Stimulated activated CD4-positive, alpha-beta T cell treated with anti-CD3 and anti-CD28 coated beads, Interleukin-4, amount 100 ng/mL, for 4 hours (primary cell): Measurements from ENCODE around the gene LRRC56.
"Not testable (repeated sequence)": the region's sequence is repeated elsewhere in the genome, so short reads cannot be mapped to it uniquely, and the experiment has no call there.

Experiments used
- DNase-seq, 2 experiments: peaks; one replicate each; pipeline ENCODE4 v3.0.0-alpha.2; 2020

LRRC56 gene

DNA sequence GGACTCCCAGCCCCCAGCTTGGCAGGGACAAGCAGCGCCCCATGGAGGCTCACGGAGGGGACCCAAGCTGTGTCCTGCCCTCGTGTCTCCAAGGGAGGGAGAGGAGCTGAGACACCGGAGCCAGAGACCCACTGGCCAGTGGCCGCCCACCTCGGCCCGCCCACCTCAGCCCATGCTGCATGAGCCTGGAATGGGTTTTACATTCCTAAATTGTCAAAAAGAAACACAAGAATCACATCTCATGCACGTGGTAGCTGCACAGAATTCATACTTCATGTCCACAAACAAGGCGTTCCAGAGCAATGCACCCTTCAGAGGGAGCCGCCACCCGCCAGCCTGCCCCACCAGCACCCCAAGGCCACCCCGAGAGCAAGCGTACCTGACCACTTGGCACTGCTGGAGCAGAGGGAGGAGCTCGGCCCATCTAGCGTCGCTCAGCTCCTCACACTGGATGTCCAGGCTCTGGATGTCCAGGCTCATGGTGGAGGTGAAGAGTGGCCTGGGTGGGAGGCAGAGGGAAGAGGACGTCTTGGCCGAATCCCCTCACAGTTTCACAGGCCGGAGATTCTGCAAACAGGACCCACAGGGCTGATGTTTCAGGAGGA lies 35.5 kb upstream of the LRRC56 start:
- no peak for DNase-seq

DNA sequence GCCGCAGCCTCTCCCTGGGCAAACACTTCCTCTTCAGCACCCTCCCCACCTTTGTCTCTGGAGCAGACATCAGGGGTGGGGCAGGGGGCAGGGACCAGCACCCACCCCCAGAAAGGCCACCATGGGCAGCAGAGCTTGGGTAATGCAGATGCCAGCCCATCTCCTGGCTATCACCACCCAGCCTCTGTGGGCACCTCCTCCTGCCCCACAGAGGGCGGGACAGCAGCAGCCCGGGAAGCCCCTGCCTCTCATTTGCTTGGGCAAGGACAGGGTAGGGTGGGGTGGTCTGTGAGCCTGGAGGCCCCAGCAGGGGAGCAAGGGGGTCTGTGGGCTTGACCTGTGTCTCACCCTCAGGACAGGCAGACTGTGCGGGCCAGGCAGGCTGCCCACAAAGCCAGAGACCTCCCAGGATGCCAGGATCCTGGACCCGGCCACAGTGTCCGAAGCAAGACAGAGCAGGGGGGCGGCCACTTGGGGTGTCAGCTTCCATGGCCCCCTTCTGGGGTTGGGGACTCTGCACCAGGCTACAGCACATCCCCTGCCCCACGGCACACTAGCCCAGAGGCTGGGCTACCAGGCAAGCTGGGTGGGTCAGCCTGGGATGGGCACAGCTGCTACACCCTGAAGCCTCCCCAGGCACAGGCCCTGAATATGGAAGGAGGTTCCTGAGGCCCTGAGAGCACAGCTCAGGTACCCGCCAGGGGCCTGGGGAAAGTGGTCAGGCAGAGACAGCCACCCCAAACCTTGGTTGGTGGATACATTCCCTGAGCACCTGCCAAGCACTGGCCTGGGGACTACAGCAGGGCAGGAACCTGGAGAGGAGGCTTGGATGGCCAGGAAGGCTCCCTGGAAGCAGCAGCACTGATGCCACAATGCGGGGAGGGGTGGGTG lies 34.8 kb upstream of the LRRC56 start:
- DNase-seq = no peak

DNA sequence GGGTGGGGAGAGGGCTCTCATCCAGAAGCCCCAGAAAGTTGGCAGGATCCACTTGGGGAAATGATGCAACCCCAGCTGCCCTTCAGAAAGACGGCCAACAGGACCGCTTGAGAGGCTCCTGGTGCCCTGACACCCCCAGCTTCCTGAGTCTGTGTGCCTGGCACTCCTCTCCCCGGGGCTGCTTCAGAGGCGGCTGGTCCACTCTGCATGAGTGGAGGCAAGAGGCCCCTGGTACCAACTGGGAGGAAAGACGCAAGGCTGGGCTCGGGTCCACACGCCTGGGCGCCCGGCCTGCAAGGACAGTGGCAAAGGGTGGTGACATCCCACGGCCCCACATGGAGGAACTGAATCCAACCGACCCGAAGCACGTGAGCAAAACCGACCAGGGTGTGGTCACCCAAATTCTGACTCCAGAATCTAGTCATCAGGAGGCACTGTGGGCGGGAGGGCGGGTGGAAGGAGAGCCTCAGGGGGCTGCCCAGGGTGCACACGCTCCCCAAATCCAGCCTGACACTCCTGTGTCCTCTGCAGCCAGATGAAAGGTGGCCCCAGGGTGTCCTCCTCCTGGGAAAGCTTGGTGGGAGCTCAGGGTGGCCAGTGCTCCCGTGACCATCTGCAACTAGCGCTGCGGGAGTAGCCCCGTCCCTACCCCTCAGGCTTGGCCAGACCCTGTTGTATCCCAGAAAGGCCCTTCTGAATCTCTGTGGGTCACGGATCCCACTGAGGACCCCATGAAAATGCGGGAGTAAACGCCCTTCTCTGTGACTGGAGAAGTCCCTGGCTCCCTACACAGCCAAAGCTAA lies 33.9 kb upstream of the LRRC56 start:
- DNase-seq = no peak

DNA sequence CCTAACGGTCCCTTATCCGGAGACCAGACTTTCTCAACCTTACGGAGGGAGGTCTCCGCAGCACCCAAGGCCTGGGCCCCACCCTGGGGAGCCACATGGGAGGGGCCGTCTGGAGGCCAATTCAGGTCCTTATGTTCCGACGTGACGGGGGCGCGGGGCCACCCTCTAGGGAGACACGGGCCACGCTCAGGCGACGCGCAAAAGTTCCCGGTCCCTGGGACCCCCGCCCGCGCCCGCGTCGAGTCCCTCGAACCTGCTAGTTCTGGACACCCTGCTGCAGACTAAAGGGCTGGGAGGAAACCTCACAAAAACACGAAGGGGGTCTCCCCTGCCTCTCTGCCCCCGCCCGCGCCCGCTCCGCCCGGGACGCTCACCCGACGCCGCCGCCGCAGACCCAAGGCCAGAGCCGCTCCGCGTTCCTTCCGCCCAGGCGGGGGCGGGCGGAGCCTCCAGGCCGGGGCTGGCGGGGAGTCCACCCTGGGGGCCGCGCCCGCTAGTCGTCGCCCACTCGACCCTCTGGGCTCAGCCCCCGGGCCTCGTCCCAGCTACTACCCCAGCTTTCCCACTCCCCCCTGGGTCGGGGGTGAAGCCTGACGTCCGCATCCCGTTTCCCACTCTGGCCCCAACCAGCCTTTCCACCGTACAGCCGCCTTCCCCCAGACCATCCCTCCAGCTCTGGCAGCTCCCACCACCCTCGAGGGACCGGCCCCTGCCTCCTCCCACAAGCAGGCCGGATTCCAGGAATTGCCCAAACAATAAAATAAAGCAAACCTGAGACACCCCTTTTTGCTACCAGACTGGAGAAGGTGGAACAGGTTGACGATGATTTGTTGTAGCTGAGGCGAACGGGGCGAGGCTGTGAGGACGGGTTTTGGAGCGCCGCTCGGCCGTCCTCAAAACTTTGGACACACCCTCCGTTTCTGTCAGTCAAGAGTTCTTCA lies 33.0 kb upstream of the LRRC56 start:
- DNase-seq = peak in 1 of 2 experiments; percentile 22

DNA sequence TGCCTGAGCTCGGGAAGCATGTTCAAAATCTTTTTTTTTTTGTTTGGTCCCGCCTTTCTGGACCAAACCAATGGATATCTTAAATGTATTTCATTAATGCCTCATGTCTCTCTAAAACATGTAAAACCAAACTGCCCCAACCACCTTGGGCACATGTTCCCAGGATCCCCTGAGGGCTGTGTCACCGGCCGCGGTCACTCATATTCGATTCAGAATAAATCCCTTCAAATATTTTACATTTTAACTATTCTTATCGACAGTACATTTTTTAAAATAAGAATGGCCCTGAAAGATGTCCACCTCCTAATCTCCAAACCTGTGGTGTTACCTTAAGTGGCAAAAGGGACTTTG lies 32.4 kb upstream of the LRRC56 start:
- DNase-seq = no peak

DNA sequence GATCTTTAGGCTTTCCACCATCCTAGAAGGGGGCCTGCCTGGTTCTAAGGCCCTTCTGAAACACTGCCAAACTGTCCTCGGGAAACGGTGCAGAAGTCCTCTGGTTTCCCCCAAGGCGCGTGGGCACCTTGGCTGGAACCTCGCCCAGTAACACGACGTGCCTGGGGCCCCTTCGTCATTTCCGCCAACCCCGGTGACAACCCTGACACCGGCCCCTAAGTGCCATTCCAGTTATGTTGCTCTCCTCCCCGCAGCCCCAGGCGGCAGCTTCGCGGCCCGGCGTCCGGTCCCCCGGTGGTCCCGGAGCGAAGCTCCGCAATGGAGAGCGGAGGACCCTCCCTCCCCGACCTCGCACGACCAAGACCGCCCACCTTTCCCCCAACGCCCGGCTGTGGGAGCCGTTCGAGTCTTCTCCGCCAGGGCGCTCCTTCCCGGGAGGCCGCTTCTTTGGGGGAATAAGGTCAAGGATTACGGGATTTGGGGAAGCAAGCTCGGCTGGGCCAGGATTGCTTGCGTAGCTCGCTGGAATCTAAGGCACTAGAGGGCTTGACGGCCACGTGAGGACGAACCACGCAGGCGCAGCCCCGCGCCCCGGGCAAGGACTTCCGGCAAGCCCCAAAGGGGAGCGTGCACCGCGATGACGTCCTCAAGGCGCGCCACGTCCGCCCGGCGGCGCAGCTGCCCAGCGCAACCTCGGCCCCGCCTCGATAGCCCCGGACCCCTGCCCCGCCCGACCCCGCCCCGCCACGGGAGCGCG lies 30.9 kb upstream of the LRRC56 start:
- DNase-seq = peak; percentile 95 to 97

DNA sequence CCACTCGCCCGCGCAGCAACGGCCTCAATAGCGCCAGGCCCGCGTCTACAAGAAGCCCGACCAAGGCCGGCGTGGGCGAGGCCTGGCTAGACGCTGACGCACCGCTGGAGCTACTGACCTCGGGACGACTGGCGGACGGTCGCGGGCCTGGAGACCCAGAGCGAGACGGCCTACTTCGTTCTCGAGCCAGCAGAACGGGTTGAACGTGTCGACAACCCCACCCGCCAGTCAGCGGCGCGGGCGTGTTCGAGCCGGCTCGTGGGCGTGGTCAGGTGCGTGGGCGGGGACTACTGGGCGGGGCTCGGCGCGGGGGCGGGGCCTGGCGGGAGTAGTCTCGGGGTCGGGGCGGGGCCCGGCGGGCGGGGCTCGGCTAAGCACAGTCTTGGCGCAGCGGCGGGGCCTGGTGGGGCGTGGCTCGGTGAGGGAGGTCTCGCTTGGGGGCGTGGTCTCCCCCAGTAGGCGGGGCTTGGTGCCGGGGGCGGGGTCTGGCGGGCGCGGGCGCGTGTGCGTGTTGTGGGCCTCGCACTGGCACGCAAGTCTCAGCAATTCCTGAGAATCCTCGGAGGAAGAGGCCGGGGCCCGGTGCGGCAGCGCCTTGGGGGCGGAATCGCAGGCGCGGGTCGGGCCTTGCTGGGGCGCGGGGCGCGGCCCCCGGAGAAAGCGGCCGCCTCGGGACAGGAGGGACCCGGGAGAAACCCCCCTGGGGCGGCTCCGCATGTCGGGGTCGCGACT lies 30.2 kb upstream of the LRRC56 start, which contains the start of gene RNH1:
Gene RNH1 (minus strand): TSS at position 248 of the 732 bp plus-strand sequence. CDS start 5,080 bp downstream, outside the sequence.
- DNase-seq = peak; percentile 98 to 100

DNA sequence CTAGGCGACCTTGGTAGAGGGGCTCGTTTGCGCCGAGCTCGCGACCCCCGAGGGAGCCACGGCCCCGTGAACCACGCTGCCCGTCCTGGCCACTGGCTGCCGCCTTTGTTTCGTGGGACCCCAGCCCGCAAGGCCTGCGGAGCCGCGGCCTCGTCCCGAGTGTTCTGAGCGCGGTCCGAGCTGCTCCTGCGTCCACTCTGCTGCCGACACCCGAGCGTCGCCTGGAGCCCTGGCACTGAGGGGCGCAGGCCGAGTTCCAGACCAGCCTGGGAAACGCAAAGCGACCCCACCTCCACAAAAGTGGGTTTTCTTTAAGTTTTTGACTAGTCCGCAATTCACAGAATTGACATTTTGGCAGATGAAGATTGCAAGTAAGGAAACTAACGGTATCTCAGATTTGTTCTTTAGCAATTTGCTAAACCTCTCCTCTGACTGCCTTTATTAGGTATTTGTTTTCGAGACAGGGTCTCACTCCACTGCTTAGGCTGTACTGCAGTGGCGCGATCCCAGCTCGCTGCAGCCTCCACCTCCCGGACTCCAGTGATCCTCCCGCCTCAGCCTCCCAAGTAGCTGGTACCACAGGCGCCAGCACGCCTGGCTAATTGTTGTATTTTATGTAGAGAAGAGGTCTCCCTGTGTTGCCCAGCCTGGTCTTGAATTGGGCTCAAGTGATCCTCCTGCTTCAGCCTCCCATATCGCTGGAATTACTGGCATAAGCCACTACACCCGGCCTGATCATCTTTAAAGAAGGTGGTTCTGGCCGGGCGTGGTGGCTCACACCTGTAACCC lies 29.4 kb upstream of the LRRC56 start:
- DNase-seq = no peak

DNA sequence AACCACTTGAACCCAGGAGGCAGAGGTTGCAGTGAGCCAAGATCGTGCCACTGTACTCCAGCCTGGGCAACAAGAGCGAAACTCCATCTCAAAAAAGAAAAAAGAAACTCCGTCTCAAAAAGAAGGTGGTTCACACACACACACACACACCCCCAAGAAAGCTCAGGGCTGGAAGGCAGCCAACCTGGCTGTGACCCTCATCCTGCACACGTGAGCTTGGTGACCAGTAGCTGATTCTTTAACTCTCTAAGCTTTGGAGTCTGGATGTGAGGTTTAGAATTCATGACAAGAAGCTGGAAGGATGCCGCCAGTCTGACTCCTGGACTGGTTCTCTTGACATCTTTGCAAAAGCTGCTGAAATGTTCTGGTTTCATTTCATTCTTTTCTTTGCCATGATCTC lies 28.4 kb upstream of the LRRC56 start:
- no peak for DNase-seq

DNA sequence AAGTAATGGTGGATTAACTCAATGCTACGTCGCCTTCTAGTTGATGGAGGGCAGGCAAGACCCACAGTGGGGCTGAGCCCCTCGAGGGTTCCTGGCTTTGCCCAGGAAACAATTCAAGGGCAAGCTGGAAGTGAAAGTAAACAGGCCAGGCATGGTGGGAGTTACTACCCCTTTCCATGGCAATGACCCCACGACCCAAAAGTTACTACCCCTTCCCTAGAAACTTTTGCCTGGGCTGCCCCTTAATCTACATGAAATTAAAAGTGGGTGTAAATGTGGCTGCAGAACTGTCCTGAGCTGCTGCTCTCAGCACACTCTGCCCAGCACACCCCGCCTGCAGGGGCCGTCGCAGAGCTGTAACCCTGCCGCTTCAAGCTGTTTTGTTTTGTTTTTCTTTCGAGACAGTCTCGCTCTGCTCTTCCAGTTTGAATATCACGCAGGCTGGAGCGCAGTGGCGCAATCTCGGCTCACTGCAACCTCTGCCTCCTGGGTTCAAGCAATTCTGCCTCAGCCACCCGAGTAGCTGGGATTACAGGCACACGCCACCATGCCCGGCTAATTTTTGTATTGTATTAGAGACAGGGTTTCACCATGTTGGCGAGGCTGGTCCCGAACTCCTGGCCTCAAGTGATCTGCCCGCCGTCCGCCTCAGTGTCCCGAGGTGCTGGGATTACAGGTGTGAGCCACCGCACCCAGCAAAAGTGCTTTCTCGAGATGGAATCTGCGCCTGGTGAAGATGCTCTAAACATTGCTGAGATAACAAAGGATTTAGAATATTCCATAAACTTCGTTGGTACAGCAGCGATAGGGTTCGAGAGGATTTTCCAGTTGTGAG lies 24.3 kb upstream of the LRRC56 start:
- DNase-seq = no peak

DNA sequence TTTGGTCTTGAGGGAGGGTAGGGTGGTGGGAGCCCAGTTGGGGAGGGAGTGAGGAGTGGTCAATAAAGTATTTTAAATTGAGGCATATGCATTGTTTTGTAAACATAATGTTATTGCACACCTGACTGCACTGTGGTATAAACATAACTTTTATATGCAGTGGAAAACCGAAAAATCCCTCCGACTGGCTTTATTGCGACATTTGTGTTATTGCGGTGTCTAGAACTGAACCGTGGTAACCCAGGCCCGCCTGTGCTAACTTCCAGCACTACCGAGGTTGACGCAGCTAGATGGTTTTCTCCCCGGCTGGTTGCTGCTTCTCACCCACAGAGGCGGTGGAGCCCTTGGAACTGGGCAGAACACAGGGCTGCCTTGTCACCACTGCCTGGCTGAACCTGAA lies 22.7 kb upstream of the LRRC56 start:
- no peak for DNase-seq

DNA sequence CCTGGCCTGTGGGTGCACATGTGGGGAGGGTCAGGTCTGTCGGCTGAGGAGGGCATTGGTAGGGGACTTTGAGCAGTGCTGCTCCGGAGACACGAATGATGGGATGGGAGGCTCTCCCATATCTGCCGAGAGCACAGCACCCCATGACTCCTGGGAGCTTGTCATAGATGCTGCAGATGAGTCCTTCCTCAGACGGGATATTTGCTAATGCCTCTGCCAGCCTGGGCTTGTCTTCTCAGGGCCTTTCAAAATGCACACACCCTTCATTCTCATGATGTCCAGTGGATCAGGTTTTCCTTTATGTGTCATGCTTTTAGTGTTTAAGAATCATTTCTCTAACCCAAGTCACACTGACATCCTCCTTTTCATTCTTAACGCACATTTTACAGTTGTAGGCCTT lies 22.2 kb upstream of the LRRC56 start:
- no peak for DNase-seq

DNA sequence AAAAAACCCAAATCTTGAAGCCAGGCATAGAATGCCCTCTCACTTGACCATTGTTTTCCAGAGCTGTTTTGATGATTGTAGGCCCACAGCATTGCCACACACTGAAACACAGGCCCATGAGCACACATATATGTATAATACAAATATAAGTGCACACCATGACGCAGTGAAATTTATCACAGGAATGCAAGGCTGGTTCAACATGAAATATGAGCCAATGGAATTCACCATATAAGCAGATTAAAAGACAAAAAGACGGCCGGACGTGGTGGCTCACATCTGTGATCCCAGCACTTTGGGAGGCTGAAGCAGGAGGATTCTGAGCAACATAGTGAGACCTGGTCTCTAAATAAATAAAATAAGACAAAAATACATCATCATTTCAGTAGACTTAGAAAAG lies 20.9 kb upstream of the LRRC56 start:
- no peak for DNase-seq

DNA sequence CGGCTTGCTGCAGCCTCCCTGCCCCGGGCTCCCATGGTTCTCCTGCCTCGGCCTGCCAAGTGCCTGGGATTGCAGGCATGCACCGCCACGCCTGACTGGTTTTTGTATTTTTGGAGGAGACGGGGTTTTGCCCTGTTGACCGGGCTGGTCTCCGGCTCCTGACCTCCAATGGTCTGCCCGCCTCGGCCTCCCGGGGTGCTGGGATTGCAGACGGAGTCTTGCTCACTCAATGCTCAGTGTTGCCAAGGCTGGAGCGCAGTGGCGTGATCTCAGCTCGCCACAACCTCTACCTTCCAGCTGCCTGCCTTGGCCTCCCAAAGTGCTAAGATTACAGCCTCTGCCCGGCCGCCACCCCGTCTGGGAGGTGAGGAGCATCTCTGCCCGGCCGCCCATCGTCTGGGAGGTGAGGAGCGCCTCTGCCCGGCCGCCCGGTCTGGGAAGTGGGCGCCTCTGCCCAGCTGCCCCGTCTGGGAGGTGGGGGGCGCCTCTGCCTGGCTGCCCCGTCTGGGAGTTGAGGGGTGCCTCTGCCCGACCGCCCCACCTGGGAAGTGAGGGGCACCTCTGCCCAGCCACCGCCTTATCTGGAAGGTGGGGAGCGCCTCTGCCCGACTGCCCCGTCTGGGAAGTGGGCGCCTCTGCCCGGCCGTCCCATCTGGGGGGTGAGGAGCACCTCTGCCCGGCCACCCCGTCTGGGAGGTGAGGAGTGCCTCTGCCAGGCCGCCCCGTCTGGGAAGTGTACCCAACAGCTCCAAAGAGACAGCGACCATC lies 20.2 kb upstream of the LRRC56 start:
- DNase-seq = not testable (repeated sequence)

DNA sequence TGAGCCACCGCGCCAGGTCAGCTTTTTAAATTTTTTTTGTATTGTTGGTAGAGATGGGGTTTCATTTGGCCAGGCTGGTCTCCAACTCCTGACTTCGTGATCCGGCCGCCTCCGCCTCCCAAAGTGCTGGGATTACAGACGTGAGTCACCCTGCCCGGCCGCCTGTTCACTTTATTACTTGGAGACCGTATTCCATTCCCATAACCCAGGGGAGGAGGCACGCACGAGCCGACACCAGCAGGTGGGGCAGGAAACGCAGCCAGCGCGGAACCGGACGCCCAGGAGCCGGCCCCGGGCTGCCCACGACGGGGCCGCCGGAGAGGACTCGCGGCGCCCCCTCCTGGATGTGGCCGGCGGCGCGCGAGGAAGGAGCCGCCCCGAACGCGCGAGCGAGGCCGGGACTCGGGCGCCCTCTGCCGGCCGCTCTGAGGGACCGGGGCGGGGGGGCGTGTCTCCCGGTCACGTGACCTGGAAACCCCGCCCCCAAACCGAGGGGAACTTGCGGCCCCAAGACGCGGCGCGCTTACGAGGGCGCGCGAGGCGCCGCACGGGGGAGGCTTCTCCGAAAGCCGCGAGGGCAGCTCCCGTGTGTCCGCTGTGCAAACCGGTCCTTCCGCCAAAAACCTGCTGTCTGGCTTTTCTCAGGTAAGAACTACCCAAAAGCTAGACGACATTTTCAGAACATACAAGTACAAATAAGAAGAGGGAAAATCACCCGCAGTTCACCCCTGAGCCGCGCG lies 18.7 kb upstream of the LRRC56 start:
- peak; percentile 80 to 89 for DNase-seq

DNA sequence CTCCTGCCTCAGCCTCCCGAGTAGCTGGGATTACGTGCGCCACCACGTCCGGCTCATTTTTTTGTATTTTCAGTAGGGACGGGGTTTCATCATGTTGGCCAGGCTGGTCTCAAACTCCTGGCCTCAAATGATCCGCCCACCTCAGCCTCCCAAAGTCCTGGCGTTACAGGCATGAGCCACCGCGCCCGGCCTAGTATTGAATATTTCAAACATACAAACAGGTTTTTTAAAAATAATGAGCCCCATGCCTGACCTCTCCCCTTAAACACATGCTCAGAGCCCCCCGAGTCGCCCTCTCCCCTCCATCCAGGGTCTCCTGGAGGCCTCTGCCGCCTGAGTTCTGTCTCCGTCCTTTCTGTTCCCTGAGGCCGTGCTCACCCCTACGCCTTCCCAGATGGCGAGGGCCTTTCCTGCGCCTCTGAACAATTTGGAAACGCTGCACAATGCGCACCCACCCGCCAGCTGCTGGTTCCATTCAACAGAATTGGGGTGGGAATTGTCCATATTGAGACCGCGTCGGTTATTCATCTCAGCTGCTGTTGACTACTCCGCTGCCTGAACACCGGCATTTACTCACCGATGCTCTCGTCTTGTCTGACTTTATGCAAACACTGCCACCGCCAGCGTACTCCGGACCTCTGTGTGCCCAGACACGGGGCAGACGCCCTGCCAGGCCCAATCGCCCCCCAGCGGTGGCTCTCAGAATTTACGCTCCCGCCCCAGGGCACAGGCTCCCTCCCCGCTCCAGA lies 16.7 kb upstream of the LRRC56 start:
- no peak for DNase-seq

DNA sequence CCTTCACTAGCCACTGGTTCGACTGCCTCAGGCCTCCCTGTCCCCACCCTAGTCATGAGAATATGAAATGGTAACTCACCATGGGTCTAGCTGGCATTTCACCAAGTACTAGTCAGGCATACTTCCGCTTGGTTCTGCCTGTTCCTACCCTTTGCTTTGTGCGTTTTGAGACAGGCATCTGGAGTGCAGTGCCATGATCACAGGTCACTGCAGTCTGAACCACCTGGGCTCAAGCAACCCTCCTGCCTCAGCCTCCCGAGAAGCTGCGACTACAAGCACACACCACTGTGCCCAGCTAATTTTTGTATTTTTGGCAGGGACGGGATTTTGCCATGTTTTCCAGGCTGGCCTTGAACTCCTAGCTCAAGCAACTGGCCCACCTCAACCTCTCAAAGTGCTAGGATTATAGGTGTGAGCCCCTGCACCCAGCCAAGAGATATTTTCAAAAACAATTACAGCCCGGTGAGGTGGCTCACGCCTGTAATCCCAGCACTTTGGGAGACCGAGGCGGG lies 16.1 kb upstream of the LRRC56 start:
- DNase-seq = no peak
